GM12878 (cell line): ENCODE measurements around the gene MSL1.

Experiments
- CBX5 ChIP-seq: sonication (generic); IDR thresholded peaks from 2 replicates; pipeline ENCODE4 v1.6.1; 2016; ENCODE audit warnings: low read depth, moderate library complexity, mild to moderate bottlenecking, inconsistent platforms
- CREB1 ChIP-seq: IDR thresholded peaks from 2 replicates; pipeline ENCODE4 v1.6.1; 2012; ENCODE audit warnings: low read depth, mild to moderate bottlenecking, inconsistent platforms
- CTCF ChIP-seq, 3 experiments: IDR thresholded peaks in 2 of 3; conservative IDR thresholded peaks in 1 of 3; 2 replicates each; pipeline ENCODE4 v1.5.1; 2011; ENCODE audit warnings: low read depth in 3 of 3, low read length in 3 of 3, mild to moderate bottlenecking in 3 of 3, control low read depth in 2 of 3, moderate library complexity in 2 of 3, inconsistent platforms in 1 of 3, mixed read lengths in 1 of 3; ENCODE audit not compliant: control insufficient read depth in 2 of 3, insufficient read depth in 1 of 3; ENCODE audit errors: extremely low read depth in 1 of 3
- ELK1 ChIP-seq: IDR thresholded peaks from 2 replicates; pipeline ENCODE4 v1.6.1; 2012; ENCODE audit warnings: low read depth, low read length, improper control_type of control experiment
- EP300 ChIP-seq, 2 experiments: fragments of 150-350 bp in 1 of 2; IDR thresholded peaks; 2 replicates each; pipeline ENCODE4 v1.6.1; 2011 to 2012; ENCODE audit warnings: low read depth in 2 of 2, low read length in 2 of 2, borderline replicate concordance in 1 of 2, improper control_type of control experiment in 1 of 2, inconsistent platforms in 1 of 2; ENCODE audit not compliant: control insufficient read depth in 1 of 2
- MTA3 ChIP-seq: IDR thresholded peaks from 2 replicates; pipeline ENCODE4 v1.6.1; 2012; ENCODE audit warnings: low read length, inconsistent platforms, borderline replicate concordance
- POLR2A ChIP-seq: IDR thresholded peaks from 2 replicates; pipeline ENCODE4 v1.6.1; 2011; ENCODE audit warnings: low read depth, mild to moderate bottlenecking, low read length
- RCOR1 ChIP-seq: conservative IDR thresholded peaks from 2 replicates; pipeline ENCODE4 v1.6.1; 2012; ENCODE audit warnings: low read depth, low read length, improper control_type of control experiment
- SREBF2 ChIP-seq: IDR thresholded peaks from 2 replicates; pipeline ENCODE4 v1.6.1; 2012; ENCODE audit warnings: mild to moderate bottlenecking, low read length
- SRF ChIP-seq, 2 experiments: IDR thresholded peaks; 2 replicates each; pipeline ENCODE4 v1.6.1; 2011; ENCODE audit warnings: low read depth in 2 of 2, low read length in 2 of 2, mild to moderate bottlenecking in 1 of 2, moderate library complexity in 1 of 2
- WRNIP1 ChIP-seq: IDR thresholded peaks from 2 replicates; pipeline ENCODE4 v1.6.1; 2011; ENCODE audit warnings: low read depth, low read length, improper control_type of control experiment, borderline replicate concordance
- YY1 ChIP-seq: IDR thresholded peaks from 2 replicates; pipeline ENCODE4 v1.6.1; 2011; ENCODE audit warnings: low read depth, mild to moderate bottlenecking, low read length

GRCh38 chr17:40112718-40113109 is 9.1 kb upstream of the MSL1 start:
- no peak for TF ChIP-seq CBX5
- no peak for TF ChIP-seq CREB1
- TF ChIP-seq POLR2A: no peak
- TF ChIP-seq WRNIP1: no peak
- no peak for TF ChIP-seq SREBF2
- no peak for TF ChIP-seq EP300 (IDR thresholded peaks at IDR 0.05; ENCODE audit: borderline replicate concordance in 1 of 2, control insufficient read depth in 1 of 2, low read depth in 2 of 2, low read length in 2 of 2)
- TF ChIP-seq CTCF (IDR thresholded peaks at IDR 0.05 in 2 of 3, conservative IDR thresholded peaks at IDR 0.05 in 1 of 3; ENCODE audit: control insufficient read depth in 2 of 3, extremely low read depth in 1 of 3, insufficient read depth in 1 of 3, low read depth in 3 of 3, low read length in 3 of 3): no peak
- no peak for TF ChIP-seq ELK1
- TF ChIP-seq YY1: no peak
- TF ChIP-seq RCOR1: no peak
- no peak for TF ChIP-seq MTA3
- no peak for TF ChIP-seq SRF (IDR thresholded peaks at IDR 0.05; ENCODE audit: low read depth in 2 of 2, low read length in 2 of 2)
